Peyer's patch (tissue), 4 donors: ENCODE measurements around the gene NLGN1.

Source experiments
- CTCF ChIP-seq, 6 experiments: fragments of 450-650 bp in 4 of 6; fragments of 200-600 bp in 2 of 6; sonication (generic) in 1 of 6; IDR thresholded peaks; one replicate each; pipeline ENCODE4 v1.5.1; 2017 to 2019; ENCODE audit warnings: antibody characterized with exemption in 6 of 6, mild to moderate bottlenecking in 3 of 6, moderate library complexity in 1 of 6
- POLR2A ChIP-seq, 2 donors: fragments of 450-650 bp; IDR thresholded peaks; one replicate each; pipeline ENCODE4 v1.5.1; 2017; ENCODE audit warnings: antibody characterized with exemption in 2 of 2, mild to moderate bottlenecking in 2 of 2, moderate library complexity in 2 of 2

GRCh38 chr3:174100744-174101143 is 703.2 kb downstream of the NLGN1 start:
- TF ChIP-seq POLR2A (IDR thresholded peaks at IDR 0.05), result no peak
- no peak for TF ChIP-seq CTCF (IDR thresholded peaks at IDR 0.05)
